ENCODE results near the gene NEB. TPM values are rescaled to one million over a fixed set of nuclear protein-coding genes. Genes with fewer than 3 reads are reported as not detected.

NEB gene
- total and polyA plus RNA-seq, 12 donors, result 3.0 to 32.5 (median 7.6) TPM

DNA sequence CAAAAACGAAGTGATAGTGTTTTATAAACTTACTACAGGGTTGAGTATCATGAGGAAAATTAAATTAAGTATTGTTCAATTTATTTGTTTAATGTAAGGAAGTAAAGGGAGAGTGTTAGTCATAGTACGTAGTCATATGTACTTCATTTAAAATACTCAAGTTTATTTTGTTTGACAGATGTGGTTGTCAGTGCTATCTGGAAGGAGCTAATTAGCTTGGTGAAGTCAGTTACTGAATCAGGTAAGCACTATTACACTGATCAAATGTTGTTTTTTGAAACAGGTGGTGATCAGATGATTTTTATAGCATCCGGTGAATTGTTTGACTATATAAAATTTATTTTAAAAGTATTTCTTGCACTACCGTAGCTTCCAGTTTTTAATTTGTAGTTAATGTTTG is 295.8 kb downstream of the NEB start:
- no peaks in the 10 kb centered on the region for H3K9me3 ChIP-seq (replicated peaks in 1 of 3)
- no peak overlapping the region for H3K4me3 ChIP-seq
- DNase-seq, result no peak
- peaks cover 0 to 67% of the 10 kb centered on the region in 2 donors for H3K36me3 ChIP-seq (replicated peaks in 1 of 2)
- TF ChIP-seq POLR2A (IDR thresholded peaks at IDR 0.05) (no peak), CTCF (IDR thresholded peaks at IDR 0.05) (no peak)
- no peaks in the 10 kb centered on the region for H3K4me1 ChIP-seq (replicated peaks in 1 of 2)
- WGBS, 4 donors, result 82 to 90% (median 88%) methylated on average over 4 of the region's 4 CpGs
- no peak overlapping the region for H3K27ac ChIP-seq
- no peaks in the 10 kb centered on the region for H3K27me3 ChIP-seq
- intact Hi-C loops (cut with DNase I), result loop anchor here in 1 of 2 donors (10.0 kb wide), 1 partner anchor 164 kb away; no protein-coding TSS in a partner anchor

- intact Hi-C loops (cut with DNase I), result loop anchor here in 1 of 2 donors (10.0 kb wide), 1 partner anchor 163 kb away; no protein-coding TSS in a partner anchor
- Histone ChIP-seq H3K9me3 (replicated peaks in 1 of 3) (no peaks in the 10 kb centered on the region), H3K4me1 (replicated peaks in 1 of 2) (no peaks in the 10 kb centered on the region), H3K27ac (no peak overlapping the region), H3K36me3 (replicated peaks in 1 of 2) (peaks cover 0 to 75% of the 10 kb centered on the region in 2 donors), H3K4me3 (no peak overlapping the region), H3K27me3 (no peaks in the 10 kb centered on the region)
- DNase-seq, result peak in 1 of 7 donors; percentile 16
- peak; percentile 32 to 80 (median 57) for TF ChIP-seq CTCF (IDR thresholded peaks at IDR 0.05)
- no peak for TF ChIP-seq POLR2A (IDR thresholded peaks at IDR 0.05)
- WGBS, 4 donors, result 45 to 64% (median 54%) methylated on average over 3 of the region's 3 CpGs
Measured at GRCh38 chr2:151437630-151438029, 296.6 kb downstream of the NEB start.

Other genes starting within 250 kb of the NEB start
- 10 to 100 TPM; 38.4 to 99.0 (median 70.4) TPM for gene ARL5A, start 93.9 kb upstream of the NEB start, total RNA-seq
- gene ARL5A, start 93.9 kb upstream of the NEB start, polyA plus RNA-seq, result 10 to 100 TPM in 2 of 3 donors, 1 to 10 TPM in 1; 8.3 to 39.9 (median 10.9) TPM